GM18505 (cell line): Measurements from ENCODE around the gene VASN.
A peak's percentile ranks its signal among the peaks of the same experiment; 100 is the strongest.

Source experiments
- ATAC-seq: cut with Tn5 transposase; IDR thresholded peaks from one replicate; pipeline ENCODE4 v1.9.1; 2021; ENCODE audit not compliant: unreplicated experiment
- POLR2A ChIP-seq: IDR thresholded peaks from 4 replicates; pipeline ENCODE4 v1.6.1; 2011; ENCODE audit warnings: borderline replicate concordance; ENCODE audit not compliant: insufficient read depth, insufficient read length; ENCODE audit errors: extremely low read depth

The VASN gene

GRCh38 chr16:4409081-4409932 lies 37.7 kb downstream of the VASN start:
- ATAC-seq, result no peak
- no peak for TF ChIP-seq POLR2A

- no peak for ATAC-seq
- no peak for TF ChIP-seq POLR2A
These were observed 38.9 kb downstream of the VASN start for GRCh38 chr16:4410335-4411075.

- no peak for ATAC-seq
- TF ChIP-seq POLR2A, result no peak
These were observed 40.0 kb downstream of the VASN start for GRCh38 chr16:4411684-4412083.

- ATAC-seq, result no peak
- no peak for TF ChIP-seq POLR2A
These were observed 40.5 kb downstream of the VASN start for GRCh38 chr16:4412159-4412558.

GRCh38 chr16:4412854-4413253 lies 41.2 kb downstream of the VASN start:
- no peak for ATAC-seq
- no peak for TF ChIP-seq POLR2A

- no peak for TF ChIP-seq POLR2A
- peak; percentile 57 for ATAC-seq
These were observed 42.7 kb downstream of the VASN start for GRCh38 chr16:4414187-4414917.

GRCh38 chr16:4415538-4416199 lies 44.0 kb downstream of the VASN start:
- no peak for TF ChIP-seq POLR2A
- no peak for ATAC-seq

GRCh38 chr16:4416200-4417032 lies 44.8 kb downstream of the VASN start, which contains the start of gene CORO7:
Gene CORO7 (minus strand): TSS chr16:4416596. CDS start chr16:4416518, 78 bp downstream.
- ATAC-seq, result peak; percentile 67
- peak; percentile 77 for TF ChIP-seq POLR2A

GRCh38 chr16:4419402-4419959 lies 47.8 kb downstream of the VASN start:
- ATAC-seq, result no peak
- no peak for TF ChIP-seq POLR2A

- no peak for TF ChIP-seq POLR2A
- ATAC-seq, result no peak
These were observed 49.0 kb downstream of the VASN start for GRCh38 chr16:4420505-4421105.

GRCh38 chr16:4425378-4426020 lies 53.9 kb downstream of the VASN start, which contains the start of gene DNAJA3:
Gene DNAJA3 (plus strand): TSS chr16:4425868. CDS start chr16:4425882, 14 bp downstream.
- peak; percentile 97 for TF ChIP-seq POLR2A
- ATAC-seq, result peak; percentile 88
